GM21526 (cell line): ENCODE results near the gene THSD7B.

Source experiments
- ATAC-seq: cut with Tn5 transposase; IDR thresholded peaks from one replicate; pipeline ENCODE4 v1.9.1; 2021; ENCODE audit warnings: moderate library complexity; ENCODE audit not compliant: unreplicated experiment, low FRiP score

THSD7B gene

GRCh38 chr2:136798766-136799165 is 33.4 kb downstream of the THSD7B start:
- ATAC-seq: no peak

- no peak for ATAC-seq
These were observed 36.3 kb downstream of the THSD7B start for GRCh38 chr2:136801661-136802060.

- no peak for ATAC-seq
These were observed 44.7 kb downstream of the THSD7B start for GRCh38 chr2:136809998-136810397.

- ATAC-seq: no peak
These were observed 53.5 kb downstream of the THSD7B start for GRCh38 chr2:136818839-136819238.

GRCh38 chr2:136823291-136823690 is 57.9 kb downstream of the THSD7B start:
- no peak for ATAC-seq

- no peak for ATAC-seq
These were observed 62.8 kb downstream of the THSD7B start for GRCh38 chr2:136828162-136828561.

- no peak for ATAC-seq
These were observed 63.4 kb downstream of the THSD7B start for GRCh38 chr2:136828774-136829173.

GRCh38 chr2:136844546-136844945 is 79.2 kb downstream of the THSD7B start:
- ATAC-seq: no peak

GRCh38 chr2:136858656-136859055 is 93.3 kb downstream of the THSD7B start:
- ATAC-seq: no peak

GRCh38 chr2:136860443-136860958 is 95.2 kb downstream of the THSD7B start:
- no peak for ATAC-seq

- ATAC-seq: no peak
These were observed 98.1 kb downstream of the THSD7B start for GRCh38 chr2:136863468-136863867.

- no peak for ATAC-seq
These were observed 98.5 kb downstream of the THSD7B start for GRCh38 chr2:136863874-136864273.

GRCh38 chr2:136871424-136871823 is 106.1 kb downstream of the THSD7B start:
- ATAC-seq: no peak

- ATAC-seq: no peak
These were observed 108.9 kb downstream of the THSD7B start for GRCh38 chr2:136874258-136874657.

- no peak for ATAC-seq
These were observed 125.8 kb downstream of the THSD7B start for GRCh38 chr2:136891100-136891499.

GRCh38 chr2:136894007-136894634 is 128.8 kb downstream of the THSD7B start:
- ATAC-seq: no peak

GRCh38 chr2:136901732-136902131 is 136.4 kb downstream of the THSD7B start:
- no peak for ATAC-seq

- no peak for ATAC-seq
These were observed 140.4 kb downstream of the THSD7B start for GRCh38 chr2:136905779-136906178.

- no peak for ATAC-seq
These were observed 144.4 kb downstream of the THSD7B start for GRCh38 chr2:136909777-136910176.

GRCh38 chr2:136916131-136916530 is 150.8 kb downstream of the THSD7B start:
- ATAC-seq: no peak

- no peak for ATAC-seq
These were observed 152.1 kb downstream of the THSD7B start for GRCh38 chr2:136917411-136917881.

- no peak for ATAC-seq
These were observed 154.3 kb downstream of the THSD7B start for GRCh38 chr2:136919682-136920081.
